HG02973 (cell line): Measurements from ENCODE around the gene PSD4.

ENCODE experiments used
- ATAC-seq: cut with Tn5 transposase; IDR thresholded peaks from one replicate; pipeline ENCODE4 v1.9.1; 2021; ENCODE audit warnings: moderate library complexity; ENCODE audit not compliant: unreplicated experiment

PSD4 gene

GRCh38 chr2:113167115-113167932, 6.4 kb upstream of the PSD4 start:
- ATAC-seq, result no peak

DNA sequence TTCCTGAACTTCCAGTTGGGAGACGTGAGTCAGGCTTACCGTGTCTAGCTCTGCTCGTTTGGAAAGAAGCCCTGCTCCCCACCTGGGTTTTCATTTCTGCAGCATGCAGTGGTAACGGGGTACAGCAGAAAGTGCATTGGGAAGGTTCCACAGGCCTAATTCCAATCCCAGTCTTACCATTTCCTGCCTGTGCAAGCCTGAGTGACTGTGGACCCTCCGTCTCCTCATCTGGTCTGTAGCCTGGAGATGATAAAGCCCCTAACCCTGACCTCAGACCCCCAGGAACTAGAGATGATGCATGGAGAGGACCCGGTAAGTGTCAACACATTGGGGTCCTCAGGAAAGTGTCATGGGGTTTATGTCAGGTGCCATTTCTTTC, 5.8 kb upstream of the PSD4 start:
- no peak for ATAC-seq

DNA sequence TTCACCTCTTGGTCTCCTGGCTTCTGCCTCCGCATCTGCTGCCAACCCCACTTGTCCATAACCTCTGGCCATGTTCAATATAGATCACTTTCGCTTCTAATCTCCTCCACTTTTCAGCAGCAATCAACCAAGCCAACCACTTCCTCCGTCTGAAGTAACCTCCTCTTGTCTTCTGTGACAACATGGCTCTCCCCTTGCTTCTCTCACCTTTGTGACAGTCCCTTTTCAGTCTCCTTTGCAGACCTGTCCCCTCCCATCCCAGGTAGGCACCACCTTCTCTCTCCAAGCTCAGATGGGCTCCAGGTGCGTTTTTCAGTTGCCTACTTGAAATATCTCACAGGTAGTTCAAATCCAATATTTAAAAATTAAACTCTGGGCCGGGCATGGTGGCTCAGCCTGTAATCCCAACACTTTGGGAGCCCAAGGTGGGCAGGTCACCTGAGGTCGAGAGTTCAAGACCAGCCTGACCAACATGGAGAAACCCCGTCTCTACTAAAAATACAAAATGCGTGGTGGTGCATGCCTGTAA, 4.7 kb upstream of the PSD4 start:
- ATAC-seq, result no peak

DNA sequence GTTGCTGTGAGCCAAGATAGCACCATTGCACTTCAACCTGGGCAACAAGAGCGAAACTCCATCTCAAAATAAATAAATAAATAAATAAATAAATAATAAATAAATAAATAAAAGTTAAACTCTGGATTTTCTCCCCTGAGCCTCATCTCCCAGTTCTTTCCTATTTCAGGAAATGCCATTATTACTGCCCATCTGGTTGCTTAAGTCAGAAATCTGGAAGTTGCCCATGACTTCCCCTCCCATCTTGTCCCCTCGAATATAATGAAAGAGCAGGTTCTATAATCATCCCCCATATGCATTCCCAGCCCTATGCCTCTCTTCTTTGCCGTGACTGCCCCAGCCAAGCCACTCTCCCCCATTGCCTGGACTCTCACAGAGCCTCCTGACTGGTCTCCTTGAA, 4.2 kb upstream of the PSD4 start:
- ATAC-seq, result no peak

DNA sequence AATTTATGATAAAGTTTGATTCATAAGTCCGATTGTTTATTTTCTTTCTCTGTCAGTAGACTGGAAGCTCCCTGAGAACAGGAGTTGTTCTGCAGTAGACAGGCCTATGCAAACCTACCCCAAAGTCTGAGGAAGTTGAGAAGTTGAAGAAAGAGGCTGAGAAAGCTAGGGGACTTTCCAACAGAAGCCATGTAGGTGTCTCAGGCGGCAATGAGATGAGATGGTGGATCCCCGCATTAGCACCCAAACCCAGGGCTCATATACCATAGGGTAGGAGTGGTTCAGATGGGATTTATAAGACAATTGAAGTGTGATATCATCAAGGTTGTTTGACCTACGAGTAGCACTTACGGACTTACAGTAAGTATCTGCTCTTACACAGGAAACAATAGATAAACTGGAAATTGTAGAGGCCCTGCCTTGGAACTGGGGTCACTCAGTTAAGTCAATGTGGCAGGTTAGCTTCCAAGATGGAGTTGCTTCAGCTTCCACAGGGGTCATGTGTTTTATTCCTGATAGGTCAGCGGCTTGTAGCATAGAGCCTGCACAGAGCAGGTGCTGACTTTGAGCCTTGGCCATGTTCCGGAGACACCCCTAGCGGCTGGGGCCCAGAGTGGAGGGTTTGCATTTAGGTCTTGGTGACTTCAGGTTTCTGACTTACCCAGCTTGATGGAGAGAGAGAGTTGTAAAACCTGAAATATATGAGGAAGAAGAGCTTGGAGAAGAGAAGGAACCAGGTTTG, 2.3 kb upstream of the PSD4 start:
- ATAC-seq, result no peak

DNA sequence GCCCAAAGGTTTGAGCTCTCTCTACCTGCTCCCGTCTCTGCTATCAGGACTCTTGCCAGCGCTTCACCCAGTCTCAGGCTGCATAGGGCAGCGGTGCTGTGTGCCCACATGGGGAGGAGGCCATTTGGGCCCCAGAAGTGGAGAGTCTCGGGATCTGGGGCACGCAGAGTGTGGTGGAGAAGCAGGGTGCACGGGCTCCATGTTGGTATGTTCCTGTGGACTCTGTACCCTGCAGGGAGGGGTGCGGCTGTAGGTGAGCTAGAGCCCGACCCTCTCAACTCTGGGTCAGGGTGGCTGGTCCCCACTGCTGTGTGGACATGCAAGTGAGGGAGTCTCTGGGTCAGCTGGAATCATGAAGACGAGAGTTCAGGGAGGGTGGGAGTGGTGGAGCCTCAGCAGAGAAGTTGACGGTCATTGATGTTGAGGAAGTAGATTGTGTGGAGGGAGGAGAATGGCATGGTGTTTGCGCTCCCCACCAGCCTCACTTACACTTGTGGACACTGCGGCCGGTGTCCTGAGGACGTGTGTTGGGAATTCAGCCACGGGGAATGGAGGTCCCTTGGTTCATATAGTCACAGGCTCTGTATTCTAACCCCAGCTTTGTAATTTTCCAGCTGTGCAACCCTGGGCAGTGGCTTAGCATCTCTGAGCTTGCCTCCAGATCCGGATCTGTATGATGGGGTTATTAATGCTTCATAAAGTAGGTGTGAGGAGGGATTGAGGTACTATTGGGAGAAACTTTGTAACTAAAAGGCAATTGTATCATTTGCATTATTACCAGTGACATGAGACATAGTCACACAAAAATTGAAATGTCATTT, 840 bp upstream of the PSD4 start:
- no peak for ATAC-seq

- no peak for ATAC-seq
Observed at GRCh38 chr2:113174376-113174750, 592 bp downstream of the PSD4 start.

- ATAC-seq, result peak; percentile 59
Observed at GRCh38 chr2:113175042-113175628, 1.4 kb downstream of the PSD4 start.

- ATAC-seq, result no peak
Observed at GRCh38 chr2:113175736-113176695, 2.2 kb downstream of the PSD4 start.

DNA sequence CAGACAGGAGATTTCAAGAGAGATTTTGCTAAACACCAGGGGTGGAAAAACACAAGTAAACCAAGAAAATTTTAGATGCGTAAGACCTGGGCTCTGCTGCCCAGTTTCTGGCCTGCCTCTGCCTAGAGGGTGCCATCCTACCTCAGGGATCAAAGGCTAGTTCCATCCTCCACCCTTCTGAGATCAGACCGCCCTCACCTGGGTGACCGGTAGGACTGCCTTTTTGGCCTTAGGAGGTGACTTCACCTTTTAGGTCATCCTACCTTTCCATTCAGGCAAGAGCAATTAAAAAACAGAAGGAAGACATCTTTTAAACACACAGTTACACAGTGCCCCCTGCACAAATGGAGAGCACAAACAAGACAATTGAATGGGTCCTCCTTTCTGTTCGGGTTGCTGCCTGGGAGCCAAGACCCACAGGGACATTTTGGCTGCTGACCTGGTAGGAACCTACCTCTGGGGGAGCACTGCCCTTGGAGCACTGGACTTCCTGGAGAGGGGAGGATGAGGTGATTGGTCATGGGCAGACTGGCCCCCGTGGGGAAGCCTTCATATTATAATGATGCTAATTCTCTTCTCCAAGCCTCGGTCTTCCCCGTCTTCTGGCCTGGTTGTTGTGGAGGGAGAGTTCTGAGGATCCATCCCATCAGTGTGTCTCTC, 3.1 kb downstream of the PSD4 start:
- no peak for ATAC-seq

- ATAC-seq, result no peak
Observed at GRCh38 chr2:113178069-113178746, 4.4 kb downstream of the PSD4 start.

DNA sequence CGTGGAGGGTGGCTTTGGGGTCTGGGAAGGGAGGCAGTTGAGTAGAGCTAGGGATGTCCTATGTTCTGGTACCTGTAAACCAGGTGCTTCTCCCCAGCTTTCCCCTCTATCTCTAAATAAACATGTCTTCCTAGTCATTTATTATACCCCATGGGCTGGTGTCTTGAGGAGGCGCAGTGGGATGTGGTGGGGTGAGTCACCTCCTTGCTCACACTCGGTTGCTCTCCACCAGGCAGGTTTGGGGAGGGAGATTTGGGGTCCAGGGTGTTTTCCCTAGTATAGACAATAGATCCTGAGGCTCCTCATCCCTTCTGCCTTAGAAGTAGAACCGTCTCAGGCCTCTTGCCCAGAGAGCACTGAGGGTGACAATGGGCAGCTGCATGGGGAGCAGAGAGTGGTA, 5.1 kb downstream of the PSD4 start:
- ATAC-seq, result no peak

DNA sequence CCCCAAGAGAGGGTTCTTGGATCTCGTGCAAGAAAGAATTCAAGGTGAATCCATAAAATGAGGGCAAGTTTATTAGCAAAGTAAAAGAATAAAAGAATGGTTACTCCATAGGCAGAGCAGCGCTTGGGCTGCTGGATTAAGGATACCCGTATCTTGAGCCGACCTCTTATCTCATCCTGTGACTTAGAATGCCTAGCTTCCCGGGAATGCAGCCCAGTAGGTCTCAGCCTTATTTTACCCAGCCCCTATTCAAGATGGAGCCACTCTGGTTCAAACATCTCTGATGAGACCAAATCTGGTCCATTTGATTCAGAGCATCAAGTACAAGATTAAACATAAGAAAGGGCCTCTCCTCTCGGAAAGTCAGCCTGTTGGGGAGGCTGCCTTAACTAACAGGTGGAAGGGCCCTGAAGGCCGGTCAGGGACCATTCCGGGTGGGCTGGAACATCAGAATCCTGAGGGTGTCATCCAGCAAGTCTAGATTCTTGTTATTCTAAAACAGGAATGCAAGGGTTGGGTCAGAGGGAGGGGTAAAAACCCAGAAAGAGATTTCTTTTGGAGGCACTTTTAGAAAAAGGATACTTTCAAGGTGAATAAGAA, 5.8 kb downstream of the PSD4 start:
- ATAC-seq, result no peak

DNA sequence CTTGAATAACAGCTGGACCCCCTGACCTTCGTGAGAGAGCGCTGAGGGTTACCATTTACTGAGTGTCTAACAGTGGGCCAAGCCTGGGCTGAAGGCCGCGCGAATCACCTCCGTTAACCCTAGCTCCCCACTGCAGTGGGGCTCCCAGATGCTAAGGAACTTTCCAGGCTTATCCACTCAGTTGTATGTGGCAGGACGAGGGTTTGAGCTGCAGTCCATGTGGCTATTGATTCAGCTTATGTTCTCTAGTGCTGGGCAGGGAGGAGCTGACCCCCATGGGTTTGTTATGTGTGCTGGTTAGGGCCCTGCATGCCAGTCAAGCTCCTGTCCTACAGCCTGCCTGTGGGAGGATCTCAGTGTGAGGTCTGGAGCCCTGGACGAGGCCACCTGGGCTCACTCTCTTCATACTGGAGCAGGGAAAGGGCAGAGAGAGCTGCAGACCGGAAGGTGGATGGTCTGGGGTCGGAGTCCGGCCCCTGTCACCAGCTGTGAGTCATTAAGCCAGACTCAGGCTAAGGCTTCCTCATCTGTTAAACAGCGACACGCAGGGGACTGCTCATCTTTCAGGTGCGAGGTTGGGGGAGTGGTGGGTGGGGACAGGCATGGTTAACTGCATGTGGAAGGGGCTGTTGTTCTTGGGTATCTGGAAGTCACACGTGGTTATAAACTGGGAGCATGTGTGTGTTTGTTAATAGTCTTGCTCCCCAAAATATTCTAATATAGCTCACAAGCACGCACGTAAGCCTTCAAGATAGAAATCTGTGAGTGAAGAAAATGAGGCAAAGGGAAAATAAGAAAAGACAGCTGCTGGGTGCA, 6.6 kb downstream of the PSD4 start:
- ATAC-seq, result no peak

GRCh38 chr2:113181258-113182051, 7.7 kb downstream of the PSD4 start:
- ATAC-seq, result no peak

DNA sequence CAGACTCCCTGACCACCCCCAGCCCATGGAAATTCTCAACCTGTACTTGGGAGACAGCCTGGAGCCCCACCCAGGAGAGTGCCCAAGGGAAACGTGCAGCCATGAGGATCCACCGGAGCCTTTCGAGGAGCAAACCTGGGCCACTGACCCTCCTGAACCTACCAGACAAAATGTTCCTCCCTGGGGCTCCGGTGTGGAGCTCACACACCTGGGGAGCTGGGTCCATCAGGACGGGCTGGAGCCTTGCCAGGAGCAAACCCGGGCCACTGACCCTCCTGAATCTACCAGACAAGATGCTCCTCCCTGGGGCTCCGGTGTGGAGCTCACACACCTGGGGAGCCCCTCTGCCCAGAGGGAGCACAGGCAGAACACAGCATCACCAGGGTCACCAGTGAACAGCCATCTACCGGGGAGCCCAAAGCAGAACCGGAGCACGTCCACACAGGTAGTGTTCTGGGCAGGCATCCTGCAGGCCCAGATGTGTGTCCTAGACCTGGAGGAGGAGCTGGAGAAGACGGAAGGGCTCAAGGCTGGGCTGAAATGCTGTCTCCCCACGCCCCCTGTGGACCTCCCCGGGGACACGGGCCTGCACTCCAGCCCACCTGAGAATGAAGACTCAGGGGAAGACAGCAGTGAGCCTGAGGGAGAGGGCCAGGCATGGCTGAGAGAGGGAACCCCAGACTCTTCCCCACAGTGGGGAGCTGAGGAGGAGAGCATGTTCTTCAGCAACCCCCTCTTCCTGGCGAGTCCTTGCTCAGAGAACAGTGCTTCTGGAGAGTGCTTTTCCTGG, 8.9 kb downstream of the PSD4 start:
- no peak for ATAC-seq
